ENCODE results near the gene WDFY2. TPM values are rescaled to one million over a fixed set of nuclear protein-coding genes. Genes with fewer than 3 reads are reported as not detected.

WDFY2 gene
- total RNA-seq, 4 donors from 2014 or later = 17.6 to 36.4 (median 22.0) TPM

DNA sequence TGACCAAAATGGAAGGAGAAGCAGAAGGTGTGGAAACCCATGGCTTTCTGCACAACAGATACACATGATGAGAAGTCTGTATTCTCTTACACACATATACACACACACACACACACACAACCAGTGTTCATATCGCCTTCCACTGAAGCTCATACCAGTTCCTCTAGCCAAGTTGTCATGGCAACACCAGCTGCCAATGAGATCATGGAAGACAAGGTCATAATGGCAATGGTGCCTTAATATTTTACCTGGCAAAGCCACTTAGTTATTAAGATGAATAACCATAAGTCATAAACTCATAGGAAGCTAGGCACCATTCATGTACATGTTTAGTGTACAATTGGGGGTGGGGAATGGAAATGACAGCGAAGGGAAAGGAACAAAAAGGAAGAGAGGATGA is 222.3 kb downstream of the WDFY2 start:
- TF ChIP-seq, protein P1, sequence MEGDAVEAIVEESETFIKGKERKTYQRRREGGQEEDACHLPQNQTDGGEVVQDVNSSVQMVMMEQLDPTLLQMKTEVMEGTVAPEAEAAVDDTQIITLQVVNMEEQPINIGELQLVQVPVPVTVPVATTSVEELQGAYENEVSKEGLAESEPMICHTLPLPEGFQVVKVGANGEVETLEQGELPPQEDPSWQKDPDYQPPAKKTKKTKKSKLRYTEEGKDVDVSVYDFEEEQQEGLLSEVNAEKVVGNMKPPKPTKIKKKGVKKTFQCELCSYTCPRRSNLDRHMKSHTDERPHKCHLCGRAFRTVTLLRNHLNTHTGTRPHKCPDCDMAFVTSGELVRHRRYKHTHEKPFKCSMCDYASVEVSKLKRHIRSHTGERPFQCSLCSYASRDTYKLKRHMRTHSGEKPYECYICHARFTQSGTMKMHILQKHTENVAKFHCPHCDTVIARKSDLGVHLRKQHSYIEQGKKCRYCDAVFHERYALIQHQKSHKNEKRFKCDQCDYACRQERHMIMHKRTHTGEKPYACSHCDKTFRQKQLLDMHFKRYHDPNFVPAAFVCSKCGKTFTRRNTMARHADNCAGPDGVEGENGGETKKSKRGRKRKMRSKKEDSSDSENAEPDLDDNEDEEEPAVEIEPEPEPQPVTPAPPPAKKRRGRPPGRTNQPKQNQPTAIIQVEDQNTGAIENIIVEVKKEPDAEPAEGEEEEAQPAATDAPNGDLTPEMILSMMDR (IDR thresholded peaks at IDR 0.05; ENCODE audit: low read depth) = no peak

DNA sequence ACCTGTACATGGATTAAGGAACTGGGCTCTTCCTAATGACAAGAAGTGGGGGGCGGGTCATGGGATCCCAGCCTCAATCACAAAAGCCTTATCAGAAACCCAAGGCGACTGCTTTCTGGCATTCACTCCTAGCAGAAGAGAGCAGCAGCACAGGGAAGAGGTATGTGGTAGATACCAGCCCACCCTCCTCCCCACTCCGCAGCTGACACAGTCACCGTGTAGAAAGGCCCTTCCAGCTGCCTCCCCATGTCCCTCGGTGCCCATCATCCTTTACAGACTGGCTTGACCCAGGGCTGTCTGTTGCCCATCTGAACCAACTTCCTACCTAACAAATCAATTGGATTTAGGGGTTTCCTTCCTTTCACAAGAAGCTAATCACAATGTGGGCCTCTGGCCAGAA is 222.8 kb downstream of the WDFY2 start:
- TF ChIP-seq, protein P1 (IDR thresholded peaks at IDR 0.05; ENCODE audit: low read depth) = no peak

DNA sequence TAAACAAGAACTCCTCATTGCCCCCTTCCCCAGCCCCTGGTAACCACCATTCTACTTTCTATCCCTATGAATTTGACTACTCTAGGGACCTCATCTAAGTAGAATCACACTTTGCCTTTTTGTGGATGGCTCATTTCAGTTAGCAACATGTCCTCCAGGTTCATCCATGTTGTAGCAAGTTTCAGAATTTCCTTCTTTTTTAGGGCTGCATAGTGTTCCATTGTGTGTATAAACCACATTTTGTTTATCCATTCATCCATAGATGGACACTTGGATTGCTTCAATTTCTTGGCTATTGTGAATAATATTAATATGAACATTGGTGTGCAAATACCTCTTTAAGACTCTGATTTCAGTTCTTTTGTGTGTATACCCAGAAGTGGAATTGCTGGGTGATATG is 224.5 kb downstream of the WDFY2 start:
- TF ChIP-seq, protein P1 (IDR thresholded peaks at IDR 0.05; ENCODE audit: low read depth) = no peak

DNA sequence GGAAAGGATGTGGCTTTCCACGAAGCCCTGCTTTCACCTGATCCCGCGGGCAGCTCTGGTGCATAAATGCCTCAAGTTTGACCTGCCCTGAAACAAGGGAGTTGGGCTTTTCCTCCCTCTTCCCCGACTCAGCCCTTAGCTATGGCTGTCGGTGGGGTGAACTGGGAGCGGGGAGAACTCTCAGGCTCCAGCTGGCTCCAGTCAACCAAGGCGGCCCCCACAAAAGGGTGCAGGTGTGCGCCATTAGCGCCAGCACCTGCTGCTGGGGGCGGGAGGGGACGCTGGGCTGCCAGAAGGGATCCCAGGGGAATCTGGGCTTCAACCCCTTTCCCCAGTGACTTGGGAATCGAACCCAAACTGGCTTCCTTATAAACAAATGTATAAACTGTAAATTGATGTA is 226.8 kb downstream of the WDFY2 start:
- TF ChIP-seq, protein P1 (IDR thresholded peaks at IDR 0.05; ENCODE audit: low read depth) = no peak

DNA sequence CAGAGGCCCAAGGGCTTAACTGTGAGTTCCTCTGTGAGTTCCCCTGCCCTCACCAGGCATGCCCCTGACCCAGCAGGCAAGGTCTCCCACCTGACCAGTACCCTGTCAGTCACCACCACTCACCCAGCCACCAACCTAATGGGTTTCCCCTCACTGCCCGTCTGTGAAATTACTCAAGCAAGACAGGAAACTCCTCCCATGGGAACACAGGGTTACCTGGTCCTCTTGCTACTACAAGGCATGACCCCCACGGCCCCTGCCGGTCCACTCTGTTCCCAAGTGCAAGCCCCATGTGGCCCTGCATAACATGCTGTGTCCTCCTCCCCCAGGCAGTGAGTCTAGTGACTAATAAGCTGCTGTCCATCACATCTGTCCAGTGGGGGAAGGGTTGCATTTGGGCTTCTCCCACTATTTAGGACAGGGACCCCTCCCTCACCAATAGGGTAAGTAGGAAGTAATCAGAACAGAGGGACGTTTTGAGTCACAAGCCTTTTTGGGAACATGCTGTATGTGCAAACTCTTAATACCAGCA is 227.7 kb downstream of the WDFY2 start:
- TF ChIP-seq, protein P1 (IDR thresholded peaks at IDR 0.05; ENCODE audit: low read depth) = no peak

DNA sequence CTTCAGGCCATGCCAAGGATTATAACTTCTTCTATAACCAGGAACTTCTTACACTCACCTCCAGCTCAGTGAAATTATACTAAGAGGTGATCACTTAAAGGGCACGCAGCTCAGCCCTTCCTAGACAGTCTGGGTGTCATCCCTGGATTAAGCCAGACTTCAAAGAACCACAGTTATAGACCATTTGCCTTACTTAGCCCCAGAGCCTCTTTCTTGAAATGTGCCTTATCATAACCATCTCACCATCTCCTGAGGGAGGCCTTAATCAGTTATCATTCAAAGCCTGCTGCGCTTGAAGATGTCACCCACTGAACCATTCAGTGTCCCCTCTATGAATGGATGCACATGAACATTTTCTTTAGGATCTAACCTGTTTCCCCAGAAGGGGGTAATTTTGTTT is 229.8 kb downstream of the WDFY2 start:
- TF ChIP-seq, protein P1 (IDR thresholded peaks at IDR 0.05; ENCODE audit: low read depth) = no peak

DNA sequence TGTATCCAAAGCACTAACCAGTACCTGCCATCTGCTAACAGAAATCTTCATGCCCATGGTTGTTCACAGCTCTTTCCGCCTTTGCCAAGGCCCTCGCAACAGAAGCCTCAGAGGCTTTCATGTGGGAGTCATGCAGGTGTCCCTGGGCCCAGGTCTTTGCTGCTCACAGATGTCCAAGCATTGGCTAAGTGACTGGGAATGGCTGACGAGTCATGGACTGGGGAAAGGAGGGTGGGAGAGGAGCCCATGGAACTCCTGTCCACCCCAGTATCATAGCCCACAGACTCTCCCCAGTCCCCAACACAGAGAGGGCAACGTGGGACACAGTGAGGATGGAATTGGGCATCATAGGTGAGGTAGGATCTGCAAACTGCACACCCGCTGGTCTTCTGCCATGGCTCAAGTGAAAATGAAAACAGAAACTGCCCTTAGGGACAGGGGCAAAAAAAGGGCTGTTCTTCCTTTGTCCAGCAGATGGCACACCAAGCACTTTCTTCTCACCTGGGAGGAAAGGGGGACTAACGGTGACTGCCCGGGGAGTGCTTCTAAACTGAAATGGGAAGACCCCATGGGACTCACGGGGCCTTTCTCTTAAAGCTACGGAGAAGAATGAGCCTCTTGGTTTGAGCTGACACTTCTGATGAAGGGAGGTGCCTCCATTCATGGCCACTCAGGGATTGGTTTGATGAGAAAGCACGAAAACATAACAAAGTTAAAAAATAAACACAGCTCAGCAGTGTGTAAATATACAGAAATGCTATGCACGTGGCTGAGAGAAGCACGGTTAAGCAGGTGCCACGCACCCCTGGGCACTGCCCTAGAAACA is 230.8 kb downstream of the WDFY2 start:
- TF ChIP-seq, protein P1 (IDR thresholded peaks at IDR 0.05; ENCODE audit: low read depth) = no peak

All from subcutaneous adipose tissue (tissue), 4 donors.